Glutamatergic neuron (in vitro differentiated cells): ENCODE measurements around the gene EXOC3L2. TPM values are rescaled to one million over a fixed set of nuclear protein-coding genes. Genes with fewer than 3 reads are reported as not detected.
A peak's percentile ranks its signal among the peaks of the same experiment; 100 is the strongest.
"Not testable (repeated sequence)": the region's sequence is repeated elsewhere in the genome, so short reads cannot be mapped to it uniquely, and the experiment has no call there.

Experiments
- DNase-seq: peaks from one replicate; pipeline ENCODE4 v3.0.0; 2022
- H3K27ac Mint-ChIP-seq: one replicate; pipeline ENCODE4 v1.8.0; 2020; ENCODE audit warnings: mild to moderate bottlenecking, mixed read lengths, inconsistent platforms; ENCODE audit not compliant: unreplicated experiment
- H3K27me3 Mint-ChIP-seq: one replicate; pipeline ENCODE4 v1.8.0; 2020; ENCODE audit warnings: mild to moderate bottlenecking, moderate library complexity, mixed read lengths, inconsistent platforms; ENCODE audit not compliant: unreplicated experiment
- H3K36me3 Mint-ChIP-seq: one replicate; pipeline ENCODE4 v1.8.0; 2020; ENCODE audit warnings: mild to moderate bottlenecking, mixed read lengths, inconsistent platforms; ENCODE audit not compliant: unreplicated experiment
- H3K4me1 Mint-ChIP-seq: one replicate; pipeline ENCODE4 v1.8.0; 2020; ENCODE audit warnings: mild to moderate bottlenecking, low read depth, mixed read lengths, inconsistent platforms; ENCODE audit not compliant: unreplicated experiment
- H3K4me3 Mint-ChIP-seq: one replicate; pipeline ENCODE4 v1.8.0; 2020; ENCODE audit warnings: mild to moderate bottlenecking, mixed read lengths, inconsistent platforms; ENCODE audit not compliant: unreplicated experiment
- H3K9me3 Mint-ChIP-seq: one replicate; pipeline ENCODE4 v1.8.0; 2020; ENCODE audit warnings: mild to moderate bottlenecking, moderate library complexity, mixed read lengths, inconsistent platforms; ENCODE audit not compliant: unreplicated experiment
- total RNA-seq: library from RNA; stranded (reverse); fragmentation: NEBNext Ultra II Directional; extraction: Animal tissue kit (Norgen Biotek cat#: 25700); gene quantifications from one replicate; pipeline ENCODE4 v1.2.1, GENCODE V29; 2021; ENCODE audit not compliant: unreplicated experiment
- TF ChIP-seq, protein P1 (sequence below): fragments of 200-600 bp; sonication (generic); IDR thresholded peaks from one replicate; pipeline ENCODE4 v1.5.0; 2021; ENCODE audit not compliant: partially characterized antibody, unreplicated experiment

EXOC3L2 gene
- total RNA-seq, 1 donor from 2014 or later: not detected

DNA sequence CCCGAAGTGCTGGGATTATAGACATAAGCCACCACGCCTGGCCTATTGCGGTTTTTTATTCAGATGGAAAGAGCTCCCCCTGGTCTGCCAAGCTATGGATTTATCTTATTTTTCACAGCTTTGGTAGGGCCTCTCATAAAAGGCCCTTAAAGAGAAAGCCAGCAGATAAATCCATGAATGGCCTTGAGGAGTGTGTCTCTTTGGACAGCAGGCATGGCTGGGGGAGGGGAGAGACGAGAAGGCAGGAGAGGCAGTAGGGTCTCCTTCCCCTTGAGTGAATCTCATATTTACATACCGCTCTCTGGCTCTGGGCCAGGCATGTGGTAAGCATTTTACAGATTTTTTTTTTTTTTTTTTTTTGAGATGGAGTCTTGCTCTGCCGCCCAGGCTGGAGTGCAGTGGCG, 31.1 kb upstream of the EXOC3L2 start:
- Mint-ChIP-seq H3K36me3 (no peaks in the 10 kb centered on the region), H3K27ac (peak overlapping the region; percentile 92), H3K27me3 (peaks cover 14% of the 10 kb centered on the region), H3K9me3 (peaks cover 13% of the 10 kb centered on the region), H3K4me1 (peaks cover 21% of the 10 kb centered on the region), H3K4me3 (peak overlapping the region; percentile 19)
- TF ChIP-seq, protein P1, sequence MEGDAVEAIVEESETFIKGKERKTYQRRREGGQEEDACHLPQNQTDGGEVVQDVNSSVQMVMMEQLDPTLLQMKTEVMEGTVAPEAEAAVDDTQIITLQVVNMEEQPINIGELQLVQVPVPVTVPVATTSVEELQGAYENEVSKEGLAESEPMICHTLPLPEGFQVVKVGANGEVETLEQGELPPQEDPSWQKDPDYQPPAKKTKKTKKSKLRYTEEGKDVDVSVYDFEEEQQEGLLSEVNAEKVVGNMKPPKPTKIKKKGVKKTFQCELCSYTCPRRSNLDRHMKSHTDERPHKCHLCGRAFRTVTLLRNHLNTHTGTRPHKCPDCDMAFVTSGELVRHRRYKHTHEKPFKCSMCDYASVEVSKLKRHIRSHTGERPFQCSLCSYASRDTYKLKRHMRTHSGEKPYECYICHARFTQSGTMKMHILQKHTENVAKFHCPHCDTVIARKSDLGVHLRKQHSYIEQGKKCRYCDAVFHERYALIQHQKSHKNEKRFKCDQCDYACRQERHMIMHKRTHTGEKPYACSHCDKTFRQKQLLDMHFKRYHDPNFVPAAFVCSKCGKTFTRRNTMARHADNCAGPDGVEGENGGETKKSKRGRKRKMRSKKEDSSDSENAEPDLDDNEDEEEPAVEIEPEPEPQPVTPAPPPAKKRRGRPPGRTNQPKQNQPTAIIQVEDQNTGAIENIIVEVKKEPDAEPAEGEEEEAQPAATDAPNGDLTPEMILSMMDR: no peak
- DNase-seq: peak; percentile 56

- peak; percentile 70 for DNase-seq
- H3K27ac Mint-ChIP-seq: peak overlapping the region; percentile 92
- peaks cover 14% of the 10 kb centered on the region for H3K27me3 Mint-ChIP-seq
- H3K4me3 Mint-ChIP-seq: peak overlapping the region; percentile 59
- H3K36me3 Mint-ChIP-seq: no peaks in the 10 kb centered on the region
- peaks cover 21% of the 10 kb centered on the region for H3K4me1 Mint-ChIP-seq
- TF ChIP-seq, protein P1: no peak
- H3K9me3 Mint-ChIP-seq: peaks cover 13% of the 10 kb centered on the region
Observed at GRCh38 chr19:45275370-45275971, 30.3 kb upstream of the EXOC3L2 start.

- Mint-ChIP-seq H3K9me3 (peaks cover 13% of the 10 kb centered on the region), H3K27me3 (peaks cover 12% of the 10 kb centered on the region), H3K4me1 (peaks cover 21% of the 10 kb centered on the region), H3K36me3 (no peaks in the 10 kb centered on the region), H3K4me3 (peak overlapping the region; percentile 48), H3K27ac (peak overlapping the region; percentile 83)
- TF ChIP-seq, protein P1: no peak
- no peak for DNase-seq
Observed at GRCh38 chr19:45273521-45273855, 28.3 kb upstream of the EXOC3L2 start.

GRCh38 chr19:45271735-45272108, 26.5 kb upstream of the EXOC3L2 start:
- Mint-ChIP-seq H3K4me1 (peaks cover 21% of the 10 kb centered on the region), H3K27me3 (peaks cover 9% of the 10 kb centered on the region), H3K27ac (peak overlapping the region; percentile 55), H3K9me3 (peaks cover 13% of the 10 kb centered on the region), H3K36me3 (no peaks in the 10 kb centered on the region), H3K4me3 (peak overlapping the region; percentile 20)
- TF ChIP-seq, protein P1: no peak
- DNase-seq: no peak

DNA sequence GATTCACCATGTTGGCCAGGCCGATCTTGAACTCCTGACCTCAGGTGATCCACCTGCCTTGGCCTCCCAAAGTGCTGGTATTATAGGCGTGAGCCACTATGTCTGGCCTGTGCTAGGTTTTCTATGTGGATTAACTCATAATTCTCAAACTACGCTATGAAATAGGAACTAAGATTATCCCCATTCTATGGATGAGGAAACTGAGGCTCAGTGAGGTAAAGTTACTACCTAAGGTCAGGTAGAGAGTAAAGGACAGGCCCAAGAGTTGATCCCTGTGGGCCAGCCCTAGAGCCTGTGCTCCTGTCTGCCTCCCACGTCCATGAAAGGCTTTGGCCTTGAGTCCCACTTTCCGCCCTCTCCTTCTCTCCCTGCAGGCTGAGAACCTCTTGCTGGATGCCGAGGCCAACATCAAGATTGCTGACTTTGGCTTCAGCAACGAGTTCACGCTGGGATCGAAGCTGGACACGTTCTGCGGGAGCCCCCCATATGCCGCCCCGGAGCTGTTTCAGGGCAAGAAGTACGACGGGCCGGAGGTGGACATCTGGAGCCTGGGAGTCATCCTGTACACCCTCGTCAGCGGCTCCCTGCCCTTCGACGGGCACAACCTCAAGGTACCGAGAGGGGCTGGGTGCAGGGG, 26.0 kb upstream of the EXOC3L2 start:
- TF ChIP-seq, protein P1: no peak
- no peak for DNase-seq
- Mint-ChIP-seq H3K27me3 (peaks cover 9% of the 10 kb centered on the region), H3K4me1 (peaks cover 20% of the 10 kb centered on the region), H3K9me3 (peaks cover 12% of the 10 kb centered on the region), H3K27ac (no peak overlapping the region), H3K4me3 (no peak overlapping the region), H3K36me3 (no peaks in the 10 kb centered on the region)

DNA sequence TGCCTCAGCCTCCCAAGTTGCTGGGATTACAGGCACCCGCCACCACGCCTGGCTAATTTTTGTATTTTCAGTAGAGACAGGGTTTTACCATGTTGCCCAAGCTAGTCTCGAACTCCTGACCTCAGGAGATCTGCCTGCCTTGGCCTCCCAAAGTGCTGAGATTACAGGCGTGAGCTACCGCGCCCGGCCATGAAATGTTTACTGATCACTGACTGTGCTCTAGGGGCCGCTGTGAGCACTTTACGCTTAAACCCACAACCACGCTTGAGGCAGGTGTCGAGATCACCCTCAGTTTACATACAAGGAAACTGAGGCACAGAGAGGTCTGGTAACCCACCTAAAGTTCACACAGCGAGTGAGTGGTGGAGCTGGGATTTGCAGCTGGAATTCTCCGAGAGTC, 24.7 kb upstream of the EXOC3L2 start:
- peaks cover 15% of the 10 kb centered on the region for H3K4me1 Mint-ChIP-seq
- H3K36me3 Mint-ChIP-seq, H3K27ac Mint-ChIP-seq: not testable (repeated sequence)

More for the DNA sequence above, 24.7 kb upstream of the EXOC3L2 start:
- not testable (repeated sequence) for H3K4me3 Mint-ChIP-seq, H3K27me3 Mint-ChIP-seq, DNase-seq, H3K9me3 Mint-ChIP-seq
